A172 (cell line): ENCODE measurements around the gene RAPGEFL1. TPM values are rescaled to one million over a fixed set of nuclear protein-coding genes. Genes with fewer than 3 reads are reported as not detected.
"Not testable (repeated sequence)": the region's sequence is repeated elsewhere in the genome, so short reads cannot be mapped to it uniquely, and the experiment has no call there.

Experiments
- DNase-seq: peaks from one replicate; pipeline ENCODE4 v3.0.0-alpha.2; 2015; ENCODE audit warnings: low spot score
- total RNA-seq: library from RNA; depleted of rRNA; stranded (reverse); fragments of >200 nt; shearing (Covaris generic); gene quantifications from 2 replicates; pipeline ENCODE4 v1.2.3, GENCODE V29; 2014; rRNA removed

Gene RAPGEFL1
- 0.86 and 4.4 TPM in 2 replicates for total RNA-seq

- no peak for DNase-seq
Measured at GRCh38 chr17:40177275-40177874, at the start of gene RAPGEFL1. Gene RAPGEFL1 (plus strand): TSS chr17:40177470. CDS start chr17:40177862, 392 bp downstream.

GRCh38 chr17:40129498-40129897, 47.8 kb upstream of the RAPGEFL1 start:
- no peak for DNase-seq

- DNase-seq, result no peak
Measured at GRCh38 chr17:40130352-40131042, 46.8 kb upstream of the RAPGEFL1 start.

- DNase-seq, result no peak
Measured at GRCh38 chr17:40134184-40134583, 43.1 kb upstream of the RAPGEFL1 start.

- DNase-seq, result no peak
Measured at GRCh38 chr17:40135817-40136216, 41.5 kb upstream of the RAPGEFL1 start.

GRCh38 chr17:40139566-40140058, 37.7 kb upstream of the RAPGEFL1 start:
- no peak for DNase-seq

GRCh38 chr17:40143166-40143565, 34.1 kb upstream of the RAPGEFL1 start:
- not testable (repeated sequence) for DNase-seq

GRCh38 chr17:40145476-40145875, 31.8 kb upstream of the RAPGEFL1 start:
- DNase-seq, result no peak

- DNase-seq, result no peak
Measured at GRCh38 chr17:40148527-40148926, 28.7 kb upstream of the RAPGEFL1 start.

GRCh38 chr17:40150276-40150675, 27.0 kb upstream of the RAPGEFL1 start:
- no peak for DNase-seq

GRCh38 chr17:40151414-40151963, 25.8 kb upstream of the RAPGEFL1 start:
- no peak for DNase-seq

- DNase-seq, result no peak
Measured at GRCh38 chr17:40153603-40154236, 23.6 kb upstream of the RAPGEFL1 start.

- DNase-seq, result no peak
Measured at GRCh38 chr17:40157973-40158372, 19.3 kb upstream of the RAPGEFL1 start.

- DNase-seq, result no peak
Measured at GRCh38 chr17:40158438-40159013, 18.7 kb upstream of the RAPGEFL1 start.

GRCh38 chr17:40159456-40159855, 17.8 kb upstream of the RAPGEFL1 start:
- DNase-seq, result no peak

GRCh38 chr17:40167685-40168261, 9.5 kb upstream of the RAPGEFL1 start:
- DNase-seq, result no peak

GRCh38 chr17:40168262-40168832, 8.9 kb upstream of the RAPGEFL1 start:
- DNase-seq, result peak; percentile 65

- no peak for DNase-seq
Measured at GRCh38 chr17:40170325-40170724, 6.9 kb upstream of the RAPGEFL1 start.

GRCh38 chr17:40171750-40172149, 5.5 kb upstream of the RAPGEFL1 start:
- DNase-seq, result peak; percentile 27

GRCh38 chr17:40173091-40173777, 4.0 kb upstream of the RAPGEFL1 start:
- DNase-seq, result no peak

GRCh38 chr17:40173778-40174135, 3.5 kb upstream of the RAPGEFL1 start:
- no peak for DNase-seq
